RWPE2 (cell line): Measurements from ENCODE around the gene NOTUM.

Source experiments
- ATAC-seq: fragments of 200-7000 bp; cut with Tn5 transposase; 3 replicates; pipeline ENCODE4 v1.9.1; 2021; ENCODE audit warnings: low read depth
- DNase-seq: peaks from one replicate; pipeline ENCODE4 v3.0.0-alpha.2; 2020; ENCODE audit warnings: low spot score
- H3K27ac ChIP-seq: fragments of 450-650 bp; 2 replicates; pipeline ENCODE4 v1.5.1; 2017; ENCODE audit warnings: mild to moderate bottlenecking; ENCODE audit not compliant: poor library complexity, severe bottlenecking
- H3K27me3 ChIP-seq: fragments of 250-450 bp; sonication (Bioruptor Pico); 2 replicates; pipeline ENCODE4 v1.5.1; 2021; ENCODE audit warnings: mild to moderate bottlenecking, moderate library complexity; ENCODE audit not compliant: insufficient read depth, poor library complexity, severe bottlenecking
- H3K36me3 ChIP-seq: fragments of 250-450 bp; sonication (Bioruptor Pico); 2 replicates; pipeline ENCODE4 v1.5.1; 2020; ENCODE audit warnings: low read depth, mild to moderate bottlenecking, moderate library complexity
- H3K4me1 ChIP-seq: fragments of 250-450 bp; sonication (Bioruptor Pico); 2 replicates; pipeline ENCODE4 v1.5.1; 2021; ENCODE audit warnings: mild to moderate bottlenecking, moderate library complexity; ENCODE audit not compliant: insufficient read depth, poor library complexity, severe bottlenecking
- H3K4me3 ChIP-seq: fragments of 250-450 bp; sonication (Bioruptor Pico); 2 replicates; pipeline ENCODE4 v1.5.1; 2021; ENCODE audit warnings: mild to moderate bottlenecking, moderate library complexity; ENCODE audit not compliant: severe bottlenecking
- H3K9me3 ChIP-seq: fragments of 250-450 bp; sonication (Bioruptor Pico); 2 replicates; pipeline ENCODE4 v1.5.1; 2021; ENCODE audit warnings: mild to moderate bottlenecking, moderate library complexity; ENCODE audit not compliant: severe bottlenecking
- CTCF ChIP-seq: fragments of 450-650 bp; IDR thresholded peaks from one replicate; pipeline ENCODE4 v1.5.1; 2017; ENCODE audit warnings: mild to moderate bottlenecking, moderate library complexity; ENCODE audit not compliant: poor library complexity, severe bottlenecking

NOTUM gene

GRCh38 chr17:81934098-81934757 lies 26.8 kb downstream of the NOTUM start:
- no peaks in the 10 kb centered on the region for H3K4me1 ChIP-seq
- no peaks in the 10 kb centered on the region for H3K27me3 ChIP-seq
- no peak for TF ChIP-seq CTCF
- peaks cover 24% of the 10 kb centered on the region for H3K36me3 ChIP-seq
- DNase-seq (no peak), ATAC-seq (no peak)
- no peaks in the 10 kb centered on the region for H3K9me3 ChIP-seq
- no peak overlapping the region for H3K4me3 ChIP-seq
- H3K27ac ChIP-seq = no peak overlapping the region

GRCh38 chr17:81933178-81933699 lies 27.7 kb downstream of the NOTUM start:
- ATAC-seq = no peak
- H3K9me3 ChIP-seq = no peaks in the 10 kb centered on the region
- no peaks in the 10 kb centered on the region for H3K27me3 ChIP-seq
- no peaks in the 10 kb centered on the region for H3K4me1 ChIP-seq
- DNase-seq = no peak
- no peak overlapping the region for H3K27ac ChIP-seq
- no peak overlapping the region for H3K4me3 ChIP-seq
- TF ChIP-seq CTCF = no peak
- H3K36me3 ChIP-seq = peaks cover 24% of the 10 kb centered on the region

- no peaks in the 10 kb centered on the region for H3K27me3 ChIP-seq
- DNase-seq (no peak), ATAC-seq (no peak)
- H3K36me3 ChIP-seq = peaks cover 24% of the 10 kb centered on the region
- no peaks in the 10 kb centered on the region for H3K9me3 ChIP-seq
- H3K4me1 ChIP-seq = no peaks in the 10 kb centered on the region
- no peak for TF ChIP-seq CTCF
- H3K27ac ChIP-seq = no peak overlapping the region
- H3K4me3 ChIP-seq = no peak overlapping the region
These were observed 28.5 kb downstream of the NOTUM start for GRCh38 chr17:81932333-81932983.

GRCh38 chr17:81931557-81932332 lies 29.2 kb downstream of the NOTUM start:
- Histone ChIP-seq H3K9me3 (no peaks in the 10 kb centered on the region), H3K4me1 (no peaks in the 10 kb centered on the region), H3K27ac (no peak overlapping the region), H3K36me3 (peaks cover 24% of the 10 kb centered on the region), H3K4me3 (no peak overlapping the region), H3K27me3 (no peaks in the 10 kb centered on the region)
- DNase-seq (no peak), ATAC-seq (peak; percentile 1; the same call in 2 of the 3 replicates)
- no peak for TF ChIP-seq CTCF
